ENCODE measurements around the gene CTCFL. TPM values are rescaled to one million over a fixed set of nuclear protein-coding genes. Genes with fewer than 3 reads are reported as not detected.

Gene CTCFL
- total RNA-seq, 4 donors from 2014 or later, result not detected

- 68 to 70% methylated on average over 17 of the region's 17 CpGs for WGBS, 2 donors
Measured at GRCh38 chr20:57480444-57481160, 44.3 kb downstream of the CTCFL start.

GRCh38 chr20:57479196-57479595, 45.7 kb downstream of the CTCFL start:
- Histone ChIP-seq H3K36me3 (no peaks in the 10 kb centered on the region), H3K27ac (no peak overlapping the region), H3K9me3 (no peaks in the 10 kb centered on the region), H3K4me3 (no peak overlapping the region), H3K4me1 (peaks cover 0 to 10% (median 0%) of the 10 kb centered on the region in 4 donors), H3K27me3 (peaks cover 0 to 22% of the 10 kb centered on the region in 2 donors)
- WGBS, 2 donors, result 91 to 94% methylated on average over 3 of the region's 3 CpGs
- TF ChIP-seq, protein P1, sequence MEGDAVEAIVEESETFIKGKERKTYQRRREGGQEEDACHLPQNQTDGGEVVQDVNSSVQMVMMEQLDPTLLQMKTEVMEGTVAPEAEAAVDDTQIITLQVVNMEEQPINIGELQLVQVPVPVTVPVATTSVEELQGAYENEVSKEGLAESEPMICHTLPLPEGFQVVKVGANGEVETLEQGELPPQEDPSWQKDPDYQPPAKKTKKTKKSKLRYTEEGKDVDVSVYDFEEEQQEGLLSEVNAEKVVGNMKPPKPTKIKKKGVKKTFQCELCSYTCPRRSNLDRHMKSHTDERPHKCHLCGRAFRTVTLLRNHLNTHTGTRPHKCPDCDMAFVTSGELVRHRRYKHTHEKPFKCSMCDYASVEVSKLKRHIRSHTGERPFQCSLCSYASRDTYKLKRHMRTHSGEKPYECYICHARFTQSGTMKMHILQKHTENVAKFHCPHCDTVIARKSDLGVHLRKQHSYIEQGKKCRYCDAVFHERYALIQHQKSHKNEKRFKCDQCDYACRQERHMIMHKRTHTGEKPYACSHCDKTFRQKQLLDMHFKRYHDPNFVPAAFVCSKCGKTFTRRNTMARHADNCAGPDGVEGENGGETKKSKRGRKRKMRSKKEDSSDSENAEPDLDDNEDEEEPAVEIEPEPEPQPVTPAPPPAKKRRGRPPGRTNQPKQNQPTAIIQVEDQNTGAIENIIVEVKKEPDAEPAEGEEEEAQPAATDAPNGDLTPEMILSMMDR (IDR thresholded peaks at IDR 0.05), result no peak
- TF ChIP-seq POLR2A (IDR thresholded peaks at IDR 0.05), result no peak
- no peak for TF ChIP-seq EP300 (IDR thresholded peaks at IDR 0.05)
- no peak for DNase-seq (ENCODE audit: low spot score in 2 of 2)

More at GRCh38 chr20:57480444-57481160, 44.3 kb downstream of the CTCFL start:
- H3K27ac ChIP-seq, result no peak overlapping the region
- H3K36me3 ChIP-seq, result no peaks in the 10 kb centered on the region
- no peak for DNase-seq (ENCODE audit: low spot score in 2 of 2)
- TF ChIP-seq EP300 (IDR thresholded peaks at IDR 0.05) (no peak), POLR2A (IDR thresholded peaks at IDR 0.05) (no peak)
- TF ChIP-seq, protein P1 (IDR thresholded peaks at IDR 0.05), result no peak
- peaks cover 0 to 22% of the 10 kb centered on the region in 2 donors for H3K27me3 ChIP-seq
- no peaks in the 10 kb centered on the region for H3K9me3 ChIP-seq
- H3K4me1 ChIP-seq, result peaks cover 0 to 10% (median 0%) of the 10 kb centered on the region in 4 donors
- no peak overlapping the region for H3K4me3 ChIP-seq

DNA sequence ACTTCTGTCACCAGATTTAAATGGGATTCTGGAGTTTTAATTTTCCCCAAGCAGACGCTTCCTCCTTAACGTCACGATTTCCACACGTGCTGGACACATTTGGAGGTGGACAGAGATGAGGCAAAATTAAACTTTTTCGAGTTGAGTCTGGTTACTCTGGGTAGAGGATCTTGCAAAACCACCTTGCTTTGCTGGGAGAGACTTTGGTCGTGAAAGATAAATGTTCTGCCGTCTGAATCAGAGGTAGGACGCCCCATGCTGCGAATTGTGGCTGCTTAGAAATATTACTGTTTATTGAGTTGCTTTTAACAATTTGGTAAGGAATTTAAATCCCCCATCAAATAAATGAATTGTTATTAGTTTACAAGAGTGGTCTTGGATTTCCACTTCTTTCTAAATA, 46.8 kb downstream of the CTCFL start:
- Histone ChIP-seq H3K9me3 (no peaks in the 10 kb centered on the region), H3K27ac (no peak overlapping the region)
- WGBS, 2 donors, result 61 to 69% methylated on average over 9 of the region's 9 CpGs

DNA sequence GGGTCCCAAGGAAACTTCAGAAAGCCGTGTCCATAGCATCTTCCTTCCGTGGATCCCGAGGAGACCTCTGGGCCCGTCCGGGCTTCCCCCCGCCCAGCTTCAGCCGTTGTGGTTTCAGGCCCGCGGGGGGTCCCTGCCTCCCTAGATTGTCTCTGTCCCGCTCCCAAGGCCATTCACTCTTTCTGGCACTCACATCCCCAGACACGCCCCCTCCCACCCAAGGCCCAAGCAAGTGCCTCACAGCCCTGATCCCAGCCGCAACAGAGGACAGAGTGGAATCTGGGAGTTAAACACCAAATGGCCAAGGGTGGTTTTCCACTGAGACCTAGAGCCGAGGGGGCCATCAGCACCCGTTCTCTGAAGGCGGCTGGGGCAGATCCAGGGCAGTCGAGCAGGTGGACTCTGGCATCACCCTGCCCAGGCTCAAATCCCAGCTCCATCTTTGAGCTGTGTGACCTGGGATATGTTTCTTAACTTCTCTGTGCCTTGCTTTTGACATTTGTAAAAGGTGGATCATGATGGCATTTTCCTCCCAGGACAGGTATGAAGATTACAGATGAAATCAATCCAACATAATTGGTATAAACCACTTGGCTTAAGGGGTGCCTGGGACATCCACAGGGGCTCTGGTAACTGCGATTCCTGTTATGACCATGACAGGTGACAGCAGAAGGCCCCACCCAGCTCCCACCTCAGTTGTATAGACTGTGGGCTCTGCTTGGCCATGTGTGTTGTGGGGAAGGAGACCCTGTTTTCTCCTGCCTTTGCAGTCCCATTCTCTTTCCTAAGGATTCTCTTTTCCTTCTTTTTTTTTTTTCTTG, 48.1 kb downstream of the CTCFL start:
- H3K9me3 ChIP-seq, result no peaks in the 10 kb centered on the region
- WGBS, 2 donors, result 57 to 59% methylated on average over 17 of the region's 17 CpGs
- TF ChIP-seq EP300 (IDR thresholded peaks at IDR 0.05) (no peak), POLR2A (IDR thresholded peaks at IDR 0.05) (no peak)
- TF ChIP-seq, protein P1 (IDR thresholded peaks at IDR 0.05), result no peak
- H3K4me3 ChIP-seq, result no peak overlapping the region
- no peak overlapping the region for H3K27ac ChIP-seq
- DNase-seq (ENCODE audit: low spot score in 2 of 2), result no peak
- H3K36me3 ChIP-seq, result no peaks in the 10 kb centered on the region
- peaks cover 0 to 6% (median 0%) of the 10 kb centered on the region in 4 donors for H3K4me1 ChIP-seq
- H3K27me3 ChIP-seq, result peaks cover 0 to 22% of the 10 kb centered on the region in 2 donors

More for the DNA sequence above, 46.8 kb downstream of the CTCFL start:
- peaks cover 0 to 10% (median 0%) of the 10 kb centered on the region in 4 donors for H3K4me1 ChIP-seq
- H3K4me3 ChIP-seq, result no peak overlapping the region
- H3K27me3 ChIP-seq, result peaks cover 0 to 22% of the 10 kb centered on the region in 2 donors
- TF ChIP-seq EP300 (IDR thresholded peaks at IDR 0.05) (no peak), POLR2A (IDR thresholded peaks at IDR 0.05) (no peak)
- TF ChIP-seq, protein P1 (IDR thresholded peaks at IDR 0.05), result no peak
- H3K36me3 ChIP-seq, result no peaks in the 10 kb centered on the region
- DNase-seq (ENCODE audit: low spot score in 2 of 2), result no peak

GRCh38 chr20:57476084-57476526, 48.8 kb downstream of the CTCFL start:
- Histone ChIP-seq H3K27ac (no peak overlapping the region), H3K4me3 (no peak overlapping the region), H3K4me1 (no peaks in the 10 kb centered on the region), H3K9me3 (no peaks in the 10 kb centered on the region), H3K36me3 (no peaks in the 10 kb centered on the region), H3K27me3 (peaks cover 0 to 26% of the 10 kb centered on the region in 2 donors)
- DNase-seq (ENCODE audit: low spot score in 2 of 2), result no peak
- 38 to 42% methylated on average over 6 of the region's 6 CpGs for WGBS, 2 donors
- TF ChIP-seq POLR2A (IDR thresholded peaks at IDR 0.05) (no peak), EP300 (IDR thresholded peaks at IDR 0.05) (no peak)
- TF ChIP-seq, protein P1 (IDR thresholded peaks at IDR 0.05), result no peak
